Measurements from ENCODE around the gene CST3.
"Not testable (repeated sequence)": the region's sequence is repeated elsewhere in the genome, so short reads cannot be mapped to it uniquely, and the experiment has no call there.

The CST3 gene

GRCh38 chr20:23625236-23625964, 12.4 kb downstream of the CST3 start:
- no peak for DNase-seq

- no peak for DNase-seq
These were observed 13.4 kb downstream of the CST3 start for GRCh38 chr20:23624324-23624691.

GRCh38 chr20:23623666-23624323, 14.0 kb downstream of the CST3 start:
- DNase-seq = no peak

GRCh38 chr20:23622839-23623343, 14.9 kb downstream of the CST3 start:
- peak in 1 of 2 experiments; percentile 79 for DNase-seq

GRCh38 chr20:23622401-23622800, 15.4 kb downstream of the CST3 start:
- DNase-seq = not testable (repeated sequence)

- DNase-seq = not testable (repeated sequence)
These were observed 16.9 kb downstream of the CST3 start for GRCh38 chr20:23620670-23621386.

GRCh38 chr20:23614163-23614562, 23.6 kb downstream of the CST3 start:
- no peak for DNase-seq

- no peak for DNase-seq
These were observed 24.1 kb downstream of the CST3 start for GRCh38 chr20:23613676-23614075.

- no peak for DNase-seq
These were observed 25.4 kb downstream of the CST3 start for GRCh38 chr20:23612396-23612795.

- DNase-seq = no peak
These were observed 28.2 kb downstream of the CST3 start for GRCh38 chr20:23609486-23610109.

GRCh38 chr20:23608251-23608846, 29.4 kb downstream of the CST3 start:
- DNase-seq = no peak

GRCh38 chr20:23607497-23608245, 30.1 kb downstream of the CST3 start:
- no peak for DNase-seq

- peak; percentile 52 to 78 for DNase-seq
These were observed 31.1 kb downstream of the CST3 start for GRCh38 chr20:23606652-23607049.

GRCh38 chr20:23605867-23606651, 31.7 kb downstream of the CST3 start, which contains the start of gene CST9:
TSS of gene CST9 (minus strand) at chr20:23605917. CDS start at chr20:23605864, 53 bp downstream.
- DNase-seq = no peak

GRCh38 chr20:23604306-23604705, 33.4 kb downstream of the CST3 start:
- DNase-seq = no peak

- no peak for DNase-seq
These were observed 34.4 kb downstream of the CST3 start for GRCh38 chr20:23603321-23603720.

- DNase-seq = no peak
These were observed 35.1 kb downstream of the CST3 start for GRCh38 chr20:23602699-23603098.

- no peak for DNase-seq
These were observed 35.5 kb downstream of the CST3 start for GRCh38 chr20:23602241-23602640.

- no peak for DNase-seq
These were observed 36.0 kb downstream of the CST3 start for GRCh38 chr20:23601715-23602114.

- DNase-seq = no peak
These were observed 39.3 kb downstream of the CST3 start for GRCh38 chr20:23598481-23598880.

All from NCI-H446 (cell line).